WTC11 (cell line): ENCODE data around the gene RADIL.

Source experiments
- ARID4B ChIP-seq: sonication (generic); formaldehyde crosslinking; IDR thresholded peaks from 2 replicates; pipeline ENCODE4 v1.8.0; 2023; ENCODE audit warnings: missing genetic modification reagents, mild to moderate bottlenecking, borderline replicate concordance
- CREM ChIP-seq: sonication (generic); formaldehyde crosslinking; IDR thresholded peaks from 2 replicates; pipeline ENCODE4 v1.8.1; 2022; ENCODE audit warnings: mild to moderate bottlenecking, missing genetic modification reagents, moderate library complexity
- CTCF ChIP-seq: fragments of 200-600 bp; IDR thresholded peaks from 2 replicates; pipeline ENCODE4 v1.8.0; 2022; ENCODE audit warnings: antibody characterized with exemption
- E2F4 ChIP-seq: sonication (generic); formaldehyde crosslinking; IDR thresholded peaks from 2 replicates; pipeline ENCODE4 v1.8.1; 2022; ENCODE audit warnings: low read depth, mild to moderate bottlenecking, moderate library complexity, missing genetic modification reagents, borderline replicate concordance
- EMX1 ChIP-seq: fragments of 250-450 bp; sonication (Bioruptor Pico); IDR thresholded peaks from 2 replicates; pipeline ENCODE4 v1.8.0; 2021; ENCODE audit warnings: mild to moderate bottlenecking
- NFE2L1 ChIP-seq: sonication (generic); formaldehyde crosslinking; IDR thresholded peaks from 2 replicates; pipeline ENCODE4 v1.8.1; 2023; ENCODE audit warnings: missing genetic modification reagents
- NR2C2 ChIP-seq: sonication (generic); formaldehyde crosslinking; IDR thresholded peaks from 2 replicates; pipeline ENCODE4 v1.8.0; 2022; ENCODE audit warnings: mild to moderate bottlenecking, missing genetic modification reagents
- SMAD3 ChIP-seq: sonication (generic); formaldehyde crosslinking; IDR thresholded peaks from 2 replicates; pipeline ENCODE4 v1.8.0; 2022; ENCODE audit warnings: missing genetic modification reagents, mild to moderate bottlenecking, borderline replicate concordance
- SP1 ChIP-seq: sonication (generic); formaldehyde crosslinking; conservative IDR thresholded peaks from 2 replicates; pipeline ENCODE4 v1.8.1; 2022; ENCODE audit warnings: missing genetic modification reagents
- ZNF121 ChIP-seq: sonication (generic); formaldehyde crosslinking; IDR thresholded peaks from 2 replicates; pipeline ENCODE4 v1.8.0; 2023; ENCODE audit warnings: missing genetic modification reagents
- ZNF671 ChIP-seq: fragments of 250-450 bp; sonication (Bioruptor Pico); IDR thresholded peaks from 2 replicates; pipeline ENCODE4 v1.8.0; 2021; ENCODE audit warnings: mild to moderate bottlenecking

DNA sequence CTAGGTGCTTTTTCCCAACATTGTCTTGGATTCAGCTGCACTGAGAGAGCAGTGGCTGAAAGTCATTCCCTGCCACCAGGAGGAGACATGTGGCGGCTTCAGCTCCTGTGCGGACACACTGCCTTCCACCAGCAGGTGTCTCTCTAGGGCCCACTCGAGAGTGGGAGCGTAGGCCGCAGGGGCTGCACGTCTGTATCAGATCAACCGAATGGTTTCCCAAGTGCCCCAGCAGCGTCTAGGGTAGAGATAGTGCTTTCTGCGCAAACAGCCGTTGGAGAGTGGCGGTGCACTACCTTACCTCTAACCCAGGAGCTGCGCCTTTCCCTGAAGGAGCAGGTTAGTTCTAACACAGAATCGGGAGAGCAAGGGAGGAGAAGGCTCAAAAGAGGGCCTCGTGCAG lies 53.3 kb downstream of the RADIL start:
- TF ChIP-seq CREM (CRISPR knock-in tag) (no peak), CTCF (peak; percentile 66; the same call in 1 of the 2 replicates), ZNF121 (CRISPR knock-in tag) (no peak), SMAD3 (no peak), ZNF671 (CRISPR knock-in tag) (no peak), NR2C2 (no peak), ARID4B (CRISPR knock-in tag) (no peak), SP1 (CRISPR knock-in tag) (no peak), EMX1 (CRISPR knock-in tag) (no peak), E2F4 (CRISPR knock-in tag) (no peak), NFE2L1 (no peak)
